AG09319 (cell line): ENCODE results near the gene CHSY1.

Experiments
- DNase-seq: peaks from one replicate; pipeline ENCODE4 v3.0.0-alpha.2; 2010; ENCODE audit warnings: low read depth; ENCODE audit errors: extremely low read depth
- CTCF ChIP-seq: IDR thresholded peaks from 2 replicates; pipeline ENCODE4 v1.5.1; 2011; ENCODE audit warnings: low read depth, mild to moderate bottlenecking, inconsistent platforms, low read length, moderate library complexity

CHSY1 gene

DNA sequence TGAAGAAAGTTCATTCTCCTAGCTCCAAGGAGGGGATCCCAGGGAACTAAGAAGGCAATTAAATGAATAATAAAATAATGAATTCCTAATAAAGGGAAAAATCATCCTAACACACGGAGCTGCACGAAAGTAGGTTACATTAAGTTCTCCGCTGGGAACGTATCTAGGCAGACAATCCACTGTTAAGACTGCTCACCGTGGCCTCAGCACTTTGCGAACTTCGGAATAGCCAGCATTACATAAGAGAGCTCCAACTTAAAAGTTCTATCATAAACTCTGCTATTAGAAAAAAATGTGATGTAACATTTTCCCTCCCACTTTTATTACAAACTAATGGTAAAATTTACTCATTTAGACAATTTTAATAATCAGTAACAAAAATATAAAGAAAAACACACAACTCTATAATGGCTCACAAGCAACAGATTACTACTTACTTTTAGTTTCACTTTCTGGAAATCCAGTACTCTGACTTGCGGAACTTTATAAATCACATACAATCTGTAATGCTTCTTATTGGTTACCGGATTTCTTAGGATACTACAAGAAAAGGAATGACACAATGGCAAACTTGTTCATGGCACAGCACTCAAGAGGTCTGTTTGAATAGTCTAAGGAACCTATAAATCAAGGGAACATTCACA, 34.7 kb upstream of the CHSY1 start:
- DNase-seq: no peak
- no peak for TF ChIP-seq CTCF

- no peak for TF ChIP-seq CTCF
- DNase-seq: no peak
These were observed 32.1 kb upstream of the CHSY1 start for GRCh38 chr15:101283931-101284330.

GRCh38 chr15:101280007-101280406, 28.2 kb upstream of the CHSY1 start:
- TF ChIP-seq CTCF: no peak

DNA sequence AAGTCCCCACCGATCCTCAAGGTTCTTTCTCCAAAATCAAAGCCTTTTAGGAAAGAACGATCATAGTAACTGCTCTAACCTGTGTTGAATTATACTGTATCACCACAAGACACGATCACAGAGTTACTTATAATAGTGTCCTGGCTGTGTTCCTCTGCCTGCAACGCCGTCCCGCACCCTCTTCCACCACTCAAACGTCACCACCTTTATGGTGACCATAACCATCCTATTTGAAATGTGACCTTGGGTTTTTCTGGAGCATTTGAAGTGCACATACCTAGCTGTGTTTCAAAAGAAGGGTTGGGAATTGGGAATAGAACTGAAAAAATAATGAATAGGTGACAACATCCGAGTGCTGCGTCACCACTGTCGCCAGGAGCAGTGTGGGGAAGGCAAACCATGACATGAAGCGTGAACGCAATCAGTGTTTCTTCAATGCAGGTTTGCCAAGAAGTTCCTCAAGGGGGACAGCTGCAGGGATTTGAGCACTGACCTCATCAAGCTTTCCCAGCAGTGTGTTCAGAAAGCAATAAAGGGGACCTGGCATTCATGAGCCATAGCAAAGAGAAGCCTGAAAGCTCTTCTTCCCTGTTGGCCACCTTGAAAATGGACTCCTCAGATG, 26.2 kb upstream of the CHSY1 start:
- TF ChIP-seq CTCF: no peak
- DNase-seq: no peak

More at GRCh38 chr15:101280007-101280406, 28.2 kb upstream of the CHSY1 start:
- no peak for DNase-seq

GRCh38 chr15:101277038-101277822, 25.4 kb upstream of the CHSY1 start, which contains the start of gene SELENOS:
TSS of gene SELENOS (minus strand) at chr15:101277485. CDS start at chr15:101277417, 68 bp downstream.
- DNase-seq: peak; percentile 75
- TF ChIP-seq CTCF: no peak

- DNase-seq: no peak
- TF ChIP-seq CTCF: peak; percentile 32
These were observed 24.7 kb upstream of the CHSY1 start for GRCh38 chr15:101276501-101277037.
